Amygdala (tissue), 56 donors: ENCODE measurements around the gene SKP1.
"Not testable (repeated sequence)": the region's sequence is repeated elsewhere in the genome, so short reads cannot be mapped to it uniquely, and the experiment has no call there.

Experiments
- DNase-seq, 56 donors: peaks; one replicate each; lab custom pipeline; 2025; lab: John Stamatoyannopoulos, UW

SKP1 gene

GRCh38 chr5:134178096-134178419 is 1.3 kb upstream of the SKP1 start:
- no peak for DNase-seq

GRCh38 chr5:134177369-134178095 is 782 bp upstream of the SKP1 start:
- DNase-seq, result peak in 7 of 56 donors; percentile 16 to 82 (median 58)

GRCh38 chr5:134175921-134176510 is 734 bp downstream of the SKP1 start:
- DNase-seq, result peak in 8 of 56 donors; percentile 28 to 67 (median 48)

GRCh38 chr5:134174841-134175839 is 1.6 kb downstream of the SKP1 start:
- no peak for DNase-seq

GRCh38 chr5:134171972-134172371 is 4.8 kb downstream of the SKP1 start:
- DNase-seq, result peak in 1 of 56 donors; percentile 27

GRCh38 chr5:134162592-134162991 is 14.2 kb downstream of the SKP1 start:
- no peak for DNase-seq

GRCh38 chr5:134161513-134162395 is 15.0 kb downstream of the SKP1 start:
- no peak for DNase-seq

- no peak for DNase-seq
These were observed 23.1 kb downstream of the SKP1 start for GRCh38 chr5:134153657-134154056.

- no peak for DNase-seq
These were observed 23.5 kb downstream of the SKP1 start for GRCh38 chr5:134153241-134153640.

- not testable (repeated sequence) for DNase-seq
These were observed 24.4 kb downstream of the SKP1 start for GRCh38 chr5:134152173-134152832.

- no peak for DNase-seq
These were observed 25.0 kb downstream of the SKP1 start for GRCh38 chr5:134151723-134152122.

- peak in 1 of 56 donors; percentile 14 for DNase-seq
These were observed 27.0 kb downstream of the SKP1 start for GRCh38 chr5:134149571-134150303.

GRCh38 chr5:134148986-134149539 is 27.7 kb downstream of the SKP1 start:
- DNase-seq, result no peak

GRCh38 chr5:134148316-134148715 is 28.4 kb downstream of the SKP1 start:
- no peak for DNase-seq

- DNase-seq, result peak in 6 of 56 donors; percentile 16 to 43 (median 36)
These were observed 29.9 kb downstream of the SKP1 start for GRCh38 chr5:134146651-134147518.

- peak in 46 of 56 donors; percentile 28 to 89 (median 55) for DNase-seq
These were observed 30.8 kb downstream of the SKP1 start for GRCh38 chr5:134145779-134146581.
